ENCODE data around the gene KREMEN2. TPM values are rescaled to one million over a fixed set of nuclear protein-coding genes. Genes with fewer than 3 reads are reported as not detected.

Gene KREMEN2, protein sequence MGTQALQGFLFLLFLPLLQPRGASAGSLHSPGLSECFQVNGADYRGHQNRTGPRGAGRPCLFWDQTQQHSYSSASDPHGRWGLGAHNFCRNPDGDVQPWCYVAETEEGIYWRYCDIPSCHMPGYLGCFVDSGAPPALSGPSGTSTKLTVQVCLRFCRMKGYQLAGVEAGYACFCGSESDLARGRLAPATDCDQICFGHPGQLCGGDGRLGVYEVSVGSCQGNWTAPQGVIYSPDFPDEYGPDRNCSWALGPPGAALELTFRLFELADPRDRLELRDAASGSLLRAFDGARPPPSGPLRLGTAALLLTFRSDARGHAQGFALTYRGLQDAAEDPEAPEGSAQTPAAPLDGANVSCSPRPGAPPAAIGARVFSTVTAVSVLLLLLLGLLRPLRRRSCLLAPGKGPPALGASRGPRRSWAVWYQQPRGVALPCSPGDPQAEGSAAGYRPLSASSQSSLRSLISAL
- 0.44 TPM for polyA plus RNA-seq (2012; ENCODE audit: low read depth, missing spikeins)

DNA sequence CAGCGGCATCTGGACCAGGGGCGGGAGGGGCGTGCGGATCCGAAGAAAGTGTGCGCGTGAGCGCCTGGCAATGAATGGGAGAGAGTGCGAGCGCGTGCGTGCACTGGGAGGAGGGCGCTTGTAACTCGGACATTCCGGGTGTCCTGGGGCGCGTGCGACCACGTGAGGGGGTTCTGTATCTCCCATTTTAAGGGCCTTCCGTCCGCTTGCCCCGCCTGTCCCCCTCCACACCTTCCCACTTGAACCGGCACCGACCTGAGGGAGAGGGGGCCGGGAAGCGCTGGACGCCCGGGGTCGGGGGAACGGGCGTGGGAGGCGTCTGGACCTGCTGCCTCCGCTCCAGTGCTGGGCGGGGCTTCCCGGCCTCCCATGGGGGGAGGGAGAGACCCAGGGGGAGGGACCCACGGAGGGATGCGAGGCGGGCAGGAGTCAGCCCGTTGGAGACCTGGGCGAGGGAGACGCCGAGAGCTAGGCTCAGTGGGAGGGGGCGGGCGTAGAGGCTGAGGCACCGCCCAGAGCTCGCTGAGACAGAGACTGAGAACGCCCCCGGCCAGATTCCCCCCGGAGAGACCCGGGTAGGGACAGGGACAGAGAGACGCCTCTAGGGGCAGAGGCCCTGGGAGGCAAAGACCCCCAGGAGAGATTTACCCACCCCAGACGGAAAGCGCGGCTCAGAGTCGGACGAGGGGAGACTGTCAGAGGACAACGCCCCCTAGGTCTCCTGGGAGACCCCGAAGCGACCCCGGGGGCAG, at the start of gene KREMEN2:
Gene KREMEN2, plus strand, starts transcription at position 553 of the 752 bp plus-strand sequence. CDS start 246 bp downstream, outside the sequence.
- no peak for TF ChIP-seq PAX5 (IDR thresholded peaks at IDR 0.05; ENCODE audit: insufficient read depth, low read length, severe bottlenecking)
- no peak for TF ChIP-seq TAF1 (IDR thresholded peaks at IDR 0.05; ENCODE audit: low read depth, low read length)
- no peak for TF ChIP-seq POU2F2 (IDR thresholded peaks at IDR 0.05; ENCODE audit: low read depth, low read length)
- no peak for TF ChIP-seq POLR2A (IDR thresholded peaks at IDR 0.05; ENCODE audit: low read depth, low read length)
- TF ChIP-seq SPI1 (IDR thresholded peaks at IDR 0.05; ENCODE audit: low read depth, low read length) = no peak
- no peak for TF ChIP-seq POLR2AphosphoS5 (IDR thresholded peaks at IDR 0.05; ENCODE audit: low read depth, low read length)
- DNase-seq (ENCODE audit: insufficient read length, low spot score) (no peak), FAIRE-seq (no peak)

DNA sequence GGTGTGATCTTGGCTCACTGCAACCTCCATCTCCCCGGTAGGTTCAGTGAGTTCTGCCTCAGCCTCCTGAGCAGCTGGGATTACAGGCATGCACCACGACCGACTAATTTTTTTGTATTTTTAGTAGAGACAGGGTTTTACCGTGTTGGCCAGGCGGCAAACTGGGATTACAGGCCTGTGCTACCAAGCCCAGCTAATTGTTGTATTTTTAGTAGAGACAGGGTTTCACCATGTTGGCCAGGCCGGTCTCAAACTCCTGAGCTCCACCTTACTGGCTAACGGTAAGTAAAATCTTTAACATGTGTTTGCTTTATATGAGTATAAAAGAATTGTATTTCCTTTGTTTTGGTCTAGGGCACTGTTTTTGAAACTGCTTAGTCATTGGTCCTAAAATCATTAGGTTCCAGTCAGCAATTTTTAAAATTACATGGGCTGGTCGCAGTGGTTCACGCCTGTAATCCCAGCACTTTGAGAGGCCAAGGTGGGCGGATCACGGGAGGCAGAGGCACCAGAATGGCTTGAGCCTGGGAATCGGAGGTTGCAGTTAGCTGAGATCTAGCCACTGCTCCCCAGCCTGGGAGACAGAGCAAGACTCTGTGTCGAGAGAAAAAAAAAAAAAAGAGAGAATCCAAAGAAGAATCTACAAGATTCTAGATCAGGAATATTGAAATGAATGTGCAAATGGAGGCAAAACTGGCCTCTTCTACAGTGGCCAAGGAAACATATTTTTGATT, 48.7 kb upstream of the KREMEN2 start:
- no peak for DNase-seq (ENCODE audit: insufficient read length, low spot score)
- no peak for TF ChIP-seq PAX5 (IDR thresholded peaks at IDR 0.05; ENCODE audit: insufficient read depth, low read length, severe bottlenecking)
- no peak for TF ChIP-seq SPI1 (IDR thresholded peaks at IDR 0.05; ENCODE audit: low read depth, low read length)
- no peak for TF ChIP-seq POU2F2 (IDR thresholded peaks at IDR 0.05; ENCODE audit: low read depth, low read length)
- TF ChIP-seq POLR2A (IDR thresholded peaks at IDR 0.05; ENCODE audit: low read depth, low read length) = no peak
- FAIRE-seq = no peak

DNA sequence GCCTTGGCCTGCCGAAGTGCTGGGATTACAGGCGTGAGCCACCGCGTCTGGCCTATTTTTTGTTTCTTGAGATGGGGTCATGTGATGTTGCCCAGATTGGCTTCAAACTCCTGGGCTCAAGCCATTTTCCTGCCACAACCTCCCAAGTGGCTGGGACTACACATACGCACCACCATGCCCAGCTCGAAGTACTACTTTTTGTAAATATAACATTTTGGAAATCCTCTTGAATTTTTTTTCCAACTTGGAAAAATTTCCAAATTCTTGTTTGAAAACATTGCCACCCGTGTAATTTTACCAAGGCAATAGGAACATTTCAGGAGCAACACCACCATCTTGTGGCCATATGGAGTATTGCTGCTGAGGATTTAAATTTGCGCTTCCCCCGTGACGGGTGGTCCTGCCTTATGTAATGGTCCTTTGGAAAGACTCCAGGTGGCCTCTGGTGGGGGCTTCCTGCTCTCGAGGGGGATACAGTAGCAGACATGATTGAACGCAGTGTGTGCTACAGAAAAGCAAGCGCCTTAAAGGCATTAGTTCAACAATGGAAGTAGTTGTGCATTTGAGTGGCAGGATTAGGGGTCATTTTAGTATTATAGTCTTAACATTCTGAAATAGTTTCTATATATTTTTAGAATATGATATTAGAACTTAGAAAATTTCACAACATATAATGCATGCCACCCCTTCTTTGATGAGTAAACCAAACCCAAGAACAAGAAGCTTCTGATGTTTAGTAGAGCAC, 44.4 kb upstream of the KREMEN2 start:
- peak; percentile 87 for FAIRE-seq
- DNase-seq (ENCODE audit: insufficient read length, low spot score) = no peak
- TF ChIP-seq POLR2A (IDR thresholded peaks at IDR 0.05; ENCODE audit: low read depth, low read length) (no peak), POLR2AphosphoS5 (IDR thresholded peaks at IDR 0.05; ENCODE audit: low read depth, low read length) (no peak)

DNA sequence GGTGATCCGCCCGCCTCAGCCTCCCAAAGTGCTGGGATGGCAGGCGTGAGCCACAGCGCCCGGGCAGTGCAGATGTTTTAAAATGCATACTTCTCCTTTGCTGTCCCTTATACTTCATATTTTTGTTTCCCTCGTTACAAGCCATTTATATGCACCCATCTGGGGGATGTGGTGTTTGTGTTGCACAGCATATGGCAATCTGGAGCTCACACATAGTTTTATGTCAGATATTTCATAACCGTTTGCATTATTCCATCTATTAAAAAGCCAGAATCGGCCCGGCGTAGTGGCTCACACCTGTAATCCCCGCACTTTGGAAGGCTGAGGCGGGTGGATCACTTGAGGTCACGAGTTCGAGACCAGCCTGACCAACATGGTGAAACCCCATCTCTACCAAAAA, 40.6 kb upstream of the KREMEN2 start:
- no peak for DNase-seq (ENCODE audit: insufficient read length, low spot score)
- TF ChIP-seq PAX5 (IDR thresholded peaks at IDR 0.05; ENCODE audit: insufficient read depth, low read length, severe bottlenecking) = no peak
- TF ChIP-seq TAF1 (IDR thresholded peaks at IDR 0.05; ENCODE audit: low read depth, low read length) = no peak
- TF ChIP-seq POU2F2 (IDR thresholded peaks at IDR 0.05; ENCODE audit: low read depth, low read length) = no peak
- TF ChIP-seq POLR2AphosphoS5 (IDR thresholded peaks at IDR 0.05; ENCODE audit: low read depth, low read length) = no peak
- no peak for TF ChIP-seq POLR2A (IDR thresholded peaks at IDR 0.05; ENCODE audit: low read depth, low read length)
- no peak for TF ChIP-seq SPI1 (IDR thresholded peaks at IDR 0.05; ENCODE audit: low read depth, low read length)
- no peak for FAIRE-seq

DNA sequence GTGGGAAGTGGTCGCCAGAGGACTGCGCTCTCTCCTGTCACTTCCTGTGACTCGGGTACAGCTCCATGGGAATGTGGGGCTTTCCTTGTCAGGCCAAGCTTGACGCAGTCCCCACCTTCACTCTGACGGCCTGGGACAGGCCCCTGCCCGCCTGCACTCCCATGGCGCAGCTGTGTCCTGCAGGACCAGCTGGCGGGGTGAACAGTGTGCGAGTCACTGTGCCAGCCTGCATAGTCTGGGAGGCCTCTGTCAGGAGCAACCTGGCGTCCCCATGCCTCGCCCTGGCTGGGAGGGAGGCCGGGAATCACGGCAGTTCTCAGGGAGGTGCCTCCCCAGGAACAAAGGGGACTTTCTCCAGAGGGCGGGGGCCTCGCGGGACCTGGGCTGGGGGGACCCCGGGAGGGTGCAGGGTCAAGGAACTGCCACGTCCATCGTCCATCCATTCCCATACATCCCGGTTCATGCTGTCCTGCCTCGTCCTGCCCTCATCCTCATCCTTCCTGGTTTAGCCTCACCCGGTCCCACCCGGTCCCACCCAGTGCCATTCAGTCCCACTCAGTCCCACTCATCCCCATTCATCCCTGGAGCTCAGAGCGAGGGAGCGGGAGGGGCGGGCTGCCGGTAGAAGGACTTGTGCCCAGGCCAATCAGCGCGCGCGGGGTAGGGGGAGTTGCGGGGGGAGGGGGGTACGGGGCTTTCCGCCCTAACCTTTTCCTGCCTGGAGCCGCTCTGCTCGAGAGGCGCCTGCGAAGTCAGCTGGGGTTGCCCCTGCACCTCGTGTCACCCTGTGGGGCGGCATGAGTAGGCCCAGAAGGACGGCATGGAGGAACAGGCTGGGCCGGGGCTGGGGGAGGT, 38.9 kb upstream of the KREMEN2 start:
- DNase-seq (ENCODE audit: insufficient read length, low spot score) = no peak
- no peak for TF ChIP-seq TAF1 (IDR thresholded peaks at IDR 0.05; ENCODE audit: low read depth, low read length)
- no peak for TF ChIP-seq POU2F2 (IDR thresholded peaks at IDR 0.05; ENCODE audit: low read depth, low read length)
- TF ChIP-seq PAX5 (IDR thresholded peaks at IDR 0.05; ENCODE audit: insufficient read depth, low read length, severe bottlenecking) = no peak
- no peak for TF ChIP-seq POLR2AphosphoS5 (IDR thresholded peaks at IDR 0.05; ENCODE audit: low read depth, low read length)
- no peak for TF ChIP-seq POLR2A (IDR thresholded peaks at IDR 0.05; ENCODE audit: low read depth, low read length)
- no peak for TF ChIP-seq SPI1 (IDR thresholded peaks at IDR 0.05; ENCODE audit: low read depth, low read length)
- no peak for FAIRE-seq

DNA sequence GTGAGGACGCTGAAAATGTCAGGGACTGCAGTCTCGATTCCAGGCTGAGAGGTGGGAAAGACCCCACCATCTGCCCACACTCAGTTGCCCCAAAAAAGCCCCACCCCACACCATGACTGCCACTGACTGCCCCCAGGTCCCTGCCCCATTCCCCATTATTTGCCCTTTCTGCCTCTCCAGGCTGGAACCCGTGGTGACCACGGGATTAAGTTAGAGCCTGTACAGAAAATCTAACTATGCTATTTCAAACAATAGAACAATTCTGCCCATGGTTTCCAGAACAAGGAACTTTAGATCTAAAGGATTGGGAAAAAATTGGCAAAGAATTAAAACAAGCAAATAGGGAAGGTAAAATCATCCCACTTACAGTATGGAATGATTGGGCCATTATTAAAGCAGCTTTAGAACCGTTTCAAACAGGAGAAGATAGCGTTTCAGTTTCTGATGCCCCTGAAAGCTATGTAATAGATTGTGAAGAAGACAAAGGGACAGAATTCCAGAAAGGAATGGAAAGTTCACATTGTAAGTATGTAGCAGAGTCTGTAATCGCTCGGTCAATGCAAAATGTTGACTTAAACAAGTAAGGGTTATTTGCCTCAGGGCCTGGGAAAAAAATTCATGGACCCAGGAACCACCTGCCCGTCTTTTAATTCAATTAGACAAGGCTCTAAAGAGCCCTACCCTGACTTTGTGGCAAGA, 38.0 kb upstream of the KREMEN2 start:
- TF ChIP-seq POLR2A (IDR thresholded peaks at IDR 0.05; ENCODE audit: low read depth, low read length) (no peak), SPI1 (IDR thresholded peaks at IDR 0.05; ENCODE audit: low read depth, low read length) (no peak), POU2F2 (IDR thresholded peaks at IDR 0.05; ENCODE audit: low read depth, low read length) (no peak), PAX5 (IDR thresholded peaks at IDR 0.05; ENCODE audit: insufficient read depth, low read length, severe bottlenecking) (no peak), POLR2AphosphoS5 (IDR thresholded peaks at IDR 0.05; ENCODE audit: low read depth, low read length) (no peak), TAF1 (IDR thresholded peaks at IDR 0.05; ENCODE audit: low read depth, low read length) (no peak)
- DNase-seq (ENCODE audit: insufficient read length, low spot score) = no peak
- no peak for FAIRE-seq

DNA sequence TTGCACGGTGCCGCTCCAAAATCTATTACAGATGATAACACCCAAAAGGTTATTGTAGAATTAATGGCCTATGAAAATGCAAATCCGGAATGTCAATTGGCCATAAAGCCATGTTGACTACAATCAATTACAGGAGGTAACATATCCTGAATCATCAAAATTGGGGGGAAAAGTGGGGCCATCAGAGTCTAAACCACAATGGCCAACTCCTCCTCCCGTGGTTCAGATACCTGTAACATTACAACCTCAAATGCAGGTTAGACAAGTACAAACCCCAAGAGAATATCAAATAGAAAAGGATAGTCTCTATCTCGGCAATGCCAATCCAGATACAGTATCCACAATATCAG, 37.5 kb upstream of the KREMEN2 start:
- no peak for DNase-seq (ENCODE audit: insufficient read length, low spot score)
- no peak for FAIRE-seq
- TF ChIP-seq POLR2AphosphoS5 (IDR thresholded peaks at IDR 0.05; ENCODE audit: low read depth, low read length) = no peak
- no peak for TF ChIP-seq PAX5 (IDR thresholded peaks at IDR 0.05; ENCODE audit: insufficient read depth, low read length, severe bottlenecking)
- no peak for TF ChIP-seq SPI1 (IDR thresholded peaks at IDR 0.05; ENCODE audit: low read depth, low read length)
- no peak for TF ChIP-seq POU2F2 (IDR thresholded peaks at IDR 0.05; ENCODE audit: low read depth, low read length)
- no peak for TF ChIP-seq TAF1 (IDR thresholded peaks at IDR 0.05; ENCODE audit: low read depth, low read length)
- no peak for TF ChIP-seq POLR2A (IDR thresholded peaks at IDR 0.05; ENCODE audit: low read depth, low read length)

Data from GM12891 (cell line).